Activated CD8-positive, alpha-beta memory T cell treated with anti-CD3 and anti-CD28 coated beads, Interleukin-2, amount 10 ng/mL, durations not matched to agents 7 days and 5 days (primary cell): ENCODE data around the gene RDH5. TPM values are rescaled to one million over a fixed set of nuclear protein-coding genes. Genes with fewer than 3 reads are reported as not detected.
A peak's percentile ranks its signal among the peaks of the same experiment; 100 is the strongest.

Source experiments
- ATAC-seq: fragments of 150-1000 bp; cut with Tn5 transposase; one replicate; pipeline ENCODE4 v1.10.0; 2021; ENCODE audit warnings: moderate library complexity
- CTCF ChIA-PET: fragments of 350-600 bp; sonication (Branson Sonifier 250); formaldehyde crosslinking; loops from one replicate; lab custom pipeline; 2021; ENCODE audit warnings: antibody characterized with exemption; lab: Charles Lee
- DNase-seq: peaks from one replicate; pipeline ENCODE4 v3.0.0-alpha.2; 2020
- H3K27ac Mint-ChIP-seq: one replicate; pipeline ENCODE4 v1.8.0; 2021; ENCODE audit warnings: mild to moderate bottlenecking, mixed read lengths
- H3K27me3 Mint-ChIP-seq: one replicate; pipeline ENCODE4 v1.8.0; 2021; ENCODE audit warnings: mixed read lengths
- H3K36me3 Mint-ChIP-seq: one replicate; pipeline ENCODE4 v1.8.0; 2021; ENCODE audit warnings: mild to moderate bottlenecking, mixed read lengths
- H3K4me1 Mint-ChIP-seq: one replicate; pipeline ENCODE4 v1.8.0; 2021; ENCODE audit warnings: mixed read lengths
- H3K4me3 Mint-ChIP-seq: one replicate; pipeline ENCODE4 v1.8.0; 2021; ENCODE audit warnings: mild to moderate bottlenecking, moderate library complexity, mixed read lengths
- H3K9me3 Mint-ChIP-seq: one replicate; pipeline ENCODE4 v1.8.0; 2022; ENCODE audit warnings: low read depth, mixed read lengths
- total RNA-seq, 2 experiments: library from RNA; stranded (reverse); gene quantifications; one replicate each; pipeline ENCODE4 v1.2.3, GENCODE V29; 2021

The RDH5 gene
- total RNA-seq, 2 experiments from 2014 or later: 11.1 to 14.4 TPM

- DNase-seq (no peak), ATAC-seq (no peak)
- H3K27ac Mint-ChIP-seq: no peak overlapping the region
- H3K4me3 Mint-ChIP-seq: peak overlapping the region; percentile 78
- no peaks in the 10 kb centered on the region for H3K9me3 Mint-ChIP-seq
- CTCF ChIA-PET: no interaction called here
- H3K36me3 Mint-ChIP-seq: no peaks in the 10 kb centered on the region
- peaks cover 49% of the 10 kb centered on the region for H3K27me3 Mint-ChIP-seq
- peaks cover 16% of the 10 kb centered on the region for H3K4me1 Mint-ChIP-seq
Measured at GRCh38 chr12:55708695-55709233, 11.4 kb upstream of the RDH5 start.

GRCh38 chr12:55711786-55712553 lies 8.2 kb upstream of the RDH5 start:
- no peak for DNase-seq
- CTCF ChIA-PET: interaction anchor here (1.0 kb wide), 1 partner anchor 9 kb away, joined by 3 read pairs; no protein-coding TSS in a partner anchor

GRCh38 chr12:55712700-55713415 lies 7.3 kb upstream of the RDH5 start:
- ATAC-seq (no peak), DNase-seq (no peak)
- H3K36me3 Mint-ChIP-seq: no peaks in the 10 kb centered on the region
- H3K27me3 Mint-ChIP-seq: peaks cover 31% of the 10 kb centered on the region
- no peak overlapping the region for H3K27ac Mint-ChIP-seq
- CTCF ChIA-PET: interaction anchor here (1.0 kb wide), 1 partner anchor 8 kb away, joined by 3 read pairs; no protein-coding TSS in a partner anchor
- H3K9me3 Mint-ChIP-seq: no peaks in the 10 kb centered on the region
- no peak overlapping the region for H3K4me3 Mint-ChIP-seq
- peaks cover 34% of the 10 kb centered on the region for H3K4me1 Mint-ChIP-seq

More at GRCh38 chr12:55711786-55712553, 8.2 kb upstream of the RDH5 start:
- Mint-ChIP-seq H3K27me3 (peaks cover 37% of the 10 kb centered on the region), H3K36me3 (no peaks in the 10 kb centered on the region), H3K4me1 (peaks cover 27% of the 10 kb centered on the region), H3K27ac (no peak overlapping the region), H3K9me3 (no peaks in the 10 kb centered on the region), H3K4me3 (no peak overlapping the region)
- ATAC-seq: no peak

GRCh38 chr12:55713721-55714120 lies 6.5 kb upstream of the RDH5 start:
- Mint-ChIP-seq H3K4me1 (peaks cover 35% of the 10 kb centered on the region), H3K4me3 (no peak overlapping the region), H3K27me3 (peaks cover 25% of the 10 kb centered on the region), H3K27ac (no peak overlapping the region), H3K9me3 (no peaks in the 10 kb centered on the region), H3K36me3 (peaks cover 5% of the 10 kb centered on the region)
- DNase-seq (no peak), ATAC-seq (no peak)
- CTCF ChIA-PET: no interaction called here

- no peak for DNase-seq
- ATAC-seq: no peak
- Mint-ChIP-seq H3K27ac (peak overlapping the region; percentile 90), H3K27me3 (peaks cover 12% of the 10 kb centered on the region), H3K4me1 (peaks cover 42% of the 10 kb centered on the region), H3K4me3 (peak overlapping the region; percentile 90), H3K9me3 (no peaks in the 10 kb centered on the region), H3K36me3 (peaks cover 5% of the 10 kb centered on the region)
- CTCF ChIA-PET: interaction anchor here (0.8 to 11.3 kb wide), 8 partner anchors 9 to 225 kb away, joined by 3 to 233 read pairs (median 8); partner anchors contain the start of gene CD63
Measured at GRCh38 chr12:55715169-55715764, 4.9 kb upstream of the RDH5 start.

- ATAC-seq (peak; percentile 95), DNase-seq (peak; percentile 96)
- H3K27me3 Mint-ChIP-seq: peaks cover 7% of the 10 kb centered on the region
- H3K36me3 Mint-ChIP-seq: peaks cover 5% of the 10 kb centered on the region
- H3K9me3 Mint-ChIP-seq: no peaks in the 10 kb centered on the region
- peak within 1 kb of the TSS; percentile 90 for H3K27ac Mint-ChIP-seq
- peak within 1 kb of the TSS; percentile 90 for H3K4me3 Mint-ChIP-seq
- CTCF ChIA-PET: interaction anchor here (0.8 to 11.3 kb wide), 8 partner anchors 9 to 224 kb away, joined by 3 to 233 read pairs (median 8); partner anchors contain the start of gene CD63
- peaks cover 49% of the 10 kb centered on the region for H3K4me1 Mint-ChIP-seq
Measured at GRCh38 chr12:55715833-55716581, 4.2 kb upstream of the RDH5 start, which contains the start of gene BLOC1S1. Gene BLOC1S1 (plus strand): TSS chr12:55716046. CDS start chr12:55716052, 6 bp downstream.

- Mint-ChIP-seq H3K9me3 (no peaks in the 10 kb centered on the region), H3K27ac (peak overlapping the region; percentile 90), H3K27me3 (peaks cover 7% of the 10 kb centered on the region), H3K4me3 (peak overlapping the region; percentile 90), H3K4me1 (peaks cover 55% of the 10 kb centered on the region), H3K36me3 (peaks cover 5% of the 10 kb centered on the region)
- CTCF ChIA-PET: interaction anchor here (1.4 to 11.3 kb wide), 6 partner anchors 8 to 224 kb away, joined by 5 to 233 read pairs (median 12); partner anchors contain the start of gene CD63
- no peak for DNase-seq
- ATAC-seq: no peak
Measured at GRCh38 chr12:55716582-55716957, 3.6 kb upstream of the RDH5 start.

- H3K4me1 Mint-ChIP-seq: peaks cover 60% of the 10 kb centered on the region
- no peak for ATAC-seq
Measured at GRCh38 chr12:55717011-55718007, 2.9 kb upstream of the RDH5 start.

GRCh38 chr12:55718015-55718414 lies 2.2 kb upstream of the RDH5 start:
- Mint-ChIP-seq H3K27ac (no peak overlapping the region), H3K36me3 (peaks cover 6% of the 10 kb centered on the region), H3K4me1 (peaks cover 60% of the 10 kb centered on the region), H3K9me3 (no peaks in the 10 kb centered on the region), H3K4me3 (peak overlapping the region; percentile 90), H3K27me3 (peaks cover 2% of the 10 kb centered on the region)
- ATAC-seq (no peak), DNase-seq (no peak)
- CTCF ChIA-PET: interaction anchor here (1.0 to 11.3 kb wide), 4 partner anchors 12 to 71 kb away, joined by 4 to 233 read pairs (median 16); partner anchors contain the start of gene CD63

More at GRCh38 chr12:55717011-55718007, 2.9 kb upstream of the RDH5 start:
- Mint-ChIP-seq H3K27me3 (peaks cover 2% of the 10 kb centered on the region), H3K4me3 (peak overlapping the region; percentile 90), H3K36me3 (peaks cover 6% of the 10 kb centered on the region), H3K27ac (peak overlapping the region; percentile 90), H3K9me3 (no peaks in the 10 kb centered on the region)
- CTCF ChIA-PET: interaction anchor here (1.0 to 11.3 kb wide), 5 partner anchors 7 to 71 kb away, joined by 4 to 233 read pairs (median 15); partner anchors contain the start of gene CD63
- DNase-seq: no peak

- H3K36me3 Mint-ChIP-seq: peaks cover 6% of the 10 kb centered on the region
- no peak overlapping the region for H3K27ac Mint-ChIP-seq
- H3K4me1 Mint-ChIP-seq: peaks cover 60% of the 10 kb centered on the region
- no peak for DNase-seq
- ATAC-seq: no peak
- no peak overlapping the region for H3K4me3 Mint-ChIP-seq
- no peaks in the 10 kb centered on the region for H3K9me3 Mint-ChIP-seq
- CTCF ChIA-PET: interaction anchor here (2.0 to 11.3 kb wide), 3 partner anchors 11 to 18 kb away, joined by 7 to 233 read pairs (median 26); partner anchors contain the start of gene CD63
- H3K27me3 Mint-ChIP-seq: peaks cover 2% of the 10 kb centered on the region
Measured at GRCh38 chr12:55718624-55719275, 1.4 kb upstream of the RDH5 start.

- H3K4me3 Mint-ChIP-seq: no peak overlapping the region
- no peak for DNase-seq
- H3K9me3 Mint-ChIP-seq: no peaks in the 10 kb centered on the region
- H3K36me3 Mint-ChIP-seq: peaks cover 6% of the 10 kb centered on the region
- ATAC-seq: no peak
- H3K4me1 Mint-ChIP-seq: peaks cover 61% of the 10 kb centered on the region
- H3K27ac Mint-ChIP-seq: no peak overlapping the region
- CTCF ChIA-PET: interaction anchor here (1.2 to 11.3 kb wide), 4 partner anchors 11 to 207 kb away, joined by 3 to 233 read pairs (median 14); partner anchors contain the start of gene CD63
- peaks cover 2% of the 10 kb centered on the region for H3K27me3 Mint-ChIP-seq
Measured at GRCh38 chr12:55719371-55719770, 822 bp upstream of the RDH5 start.
